ENCODE data around the gene NSRP1. TPM values are rescaled to one million over a fixed set of nuclear protein-coding genes. Genes with fewer than 3 reads are reported as not detected.

The NSRP1 gene
- polyA plus RNA-seq, 1 experiment: 6.9 TPM

DNA sequence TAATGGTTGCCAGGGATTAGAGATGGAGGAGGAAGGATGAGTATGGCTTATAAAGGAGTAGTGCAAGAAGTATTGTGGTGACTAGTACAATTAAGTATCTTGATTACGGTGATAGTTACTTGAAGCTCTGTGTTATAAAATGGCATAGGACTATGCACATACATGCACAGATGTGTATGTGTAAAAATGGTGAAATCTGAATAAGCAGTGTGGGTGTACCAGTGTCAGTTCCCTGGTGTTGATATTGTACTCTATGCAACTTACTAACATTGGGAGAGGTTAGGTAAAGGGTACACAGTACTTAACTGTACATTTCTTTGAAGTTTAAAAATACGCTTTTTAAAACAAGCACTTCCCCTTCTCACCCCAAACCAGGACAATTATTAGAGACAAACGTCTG lies 48.5 kb downstream of the NSRP1 start:
- DNase-seq (ENCODE audit: low read depth): no peak
- TF ChIP-seq, protein P1, sequence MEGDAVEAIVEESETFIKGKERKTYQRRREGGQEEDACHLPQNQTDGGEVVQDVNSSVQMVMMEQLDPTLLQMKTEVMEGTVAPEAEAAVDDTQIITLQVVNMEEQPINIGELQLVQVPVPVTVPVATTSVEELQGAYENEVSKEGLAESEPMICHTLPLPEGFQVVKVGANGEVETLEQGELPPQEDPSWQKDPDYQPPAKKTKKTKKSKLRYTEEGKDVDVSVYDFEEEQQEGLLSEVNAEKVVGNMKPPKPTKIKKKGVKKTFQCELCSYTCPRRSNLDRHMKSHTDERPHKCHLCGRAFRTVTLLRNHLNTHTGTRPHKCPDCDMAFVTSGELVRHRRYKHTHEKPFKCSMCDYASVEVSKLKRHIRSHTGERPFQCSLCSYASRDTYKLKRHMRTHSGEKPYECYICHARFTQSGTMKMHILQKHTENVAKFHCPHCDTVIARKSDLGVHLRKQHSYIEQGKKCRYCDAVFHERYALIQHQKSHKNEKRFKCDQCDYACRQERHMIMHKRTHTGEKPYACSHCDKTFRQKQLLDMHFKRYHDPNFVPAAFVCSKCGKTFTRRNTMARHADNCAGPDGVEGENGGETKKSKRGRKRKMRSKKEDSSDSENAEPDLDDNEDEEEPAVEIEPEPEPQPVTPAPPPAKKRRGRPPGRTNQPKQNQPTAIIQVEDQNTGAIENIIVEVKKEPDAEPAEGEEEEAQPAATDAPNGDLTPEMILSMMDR (IDR thresholded peaks at IDR 0.05; ENCODE audit: insufficient read depth, low read depth, low read length): no peak
- CTCF ChIA-PET: interaction anchor here (2.0 kb wide), 1 partner anchor 61 kb away, joined by 5 read pairs; no protein-coding TSS in a partner anchor
- POLR2A ChIA-PET: no interaction called here
- Histone ChIP-seq H3K27me3 (ENCODE audit: control insufficient read depth, insufficient read depth, low read length) (no peaks in the 10 kb centered on the region), H3K4me3 (ENCODE audit: low read depth, low read length) (no peak overlapping the region), H3K36me3 (ENCODE audit: control insufficient read depth, insufficient read depth, low read length) (no peaks in the 10 kb centered on the region; the same call in 1 of the 2 replicates)

DNA sequence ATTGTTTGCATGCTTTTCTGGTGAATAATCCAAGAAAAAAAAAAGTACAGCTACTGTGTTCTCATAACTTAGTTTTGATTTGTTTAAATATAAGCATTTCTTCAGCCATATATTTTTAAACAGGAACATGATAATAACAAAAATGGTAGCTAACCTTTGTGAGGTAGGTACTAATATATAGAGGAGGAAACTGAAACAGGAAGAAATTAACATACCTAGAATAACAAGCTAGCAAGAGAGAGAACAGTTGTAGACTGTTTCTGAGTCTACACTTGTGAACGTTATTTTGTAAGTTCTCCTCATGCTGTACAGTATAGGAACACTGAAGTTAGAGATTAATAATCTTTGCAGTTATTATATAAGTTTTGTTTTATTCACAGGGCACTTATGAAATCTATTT lies 49.3 kb downstream of the NSRP1 start:
- DNase-seq (ENCODE audit: low read depth): no peak
- TF ChIP-seq, protein P1 (IDR thresholded peaks at IDR 0.05; ENCODE audit: insufficient read depth, low read depth, low read length): no peak
- CTCF ChIA-PET: interaction anchor here (0.7 to 2.0 kb wide), 3 partner anchors 9 to 61 kb away, joined by 3 to 5 read pairs (median 3); no protein-coding TSS in a partner anchor
- POLR2A ChIA-PET: no interaction called here
- Histone ChIP-seq H3K4me3 (ENCODE audit: low read depth, low read length) (no peak overlapping the region), H3K27me3 (ENCODE audit: control insufficient read depth, insufficient read depth, low read length) (no peaks in the 10 kb centered on the region), H3K36me3 (ENCODE audit: control insufficient read depth, insufficient read depth, low read length) (no peaks in the 10 kb centered on the region; the same call in 1 of the 2 replicates)

DNA sequence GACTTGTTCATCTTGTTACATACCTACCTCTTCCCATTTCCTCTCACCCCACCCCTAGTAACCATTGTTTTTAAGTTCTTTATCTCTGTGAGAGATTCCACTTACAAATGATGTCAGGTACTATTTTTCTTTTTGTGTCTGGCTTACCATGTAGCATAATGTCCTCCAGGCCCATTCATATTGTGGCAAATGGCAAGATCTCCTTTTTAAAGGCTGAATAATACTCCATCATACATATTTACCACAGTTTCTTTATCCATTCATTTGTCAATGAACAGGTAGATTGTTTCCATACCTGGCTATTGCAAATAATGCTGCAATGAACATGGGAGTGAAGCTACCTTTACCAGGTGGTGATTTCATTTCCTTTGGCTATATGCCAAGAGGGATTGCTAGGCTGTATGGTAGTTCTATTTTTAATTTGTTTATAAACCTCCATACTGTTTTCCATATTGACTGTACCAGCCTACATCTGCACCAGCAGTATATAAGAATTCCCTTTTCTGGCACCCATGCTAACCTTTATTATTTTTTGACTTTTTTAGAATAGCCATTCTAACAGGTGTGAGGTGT lies 53.9 kb downstream of the NSRP1 start:
- no peak overlapping the region for H3K4me3 ChIP-seq (ENCODE audit: low read depth, low read length)
- ChIA-PET POLR2A (no interaction called here), CTCF (interaction anchor here (2.3 kb wide), 1 partner anchor 46 kb away, joined by 6 read pairs; no protein-coding TSS in a partner anchor)
- H3K36me3 ChIP-seq (ENCODE audit: control insufficient read depth, insufficient read depth, low read length): no peaks in the 10 kb centered on the region; the same call in 1 of the 2 replicates
- no peak for DNase-seq (ENCODE audit: low read depth)
- TF ChIP-seq, protein P1 (IDR thresholded peaks at IDR 0.05; ENCODE audit: insufficient read depth, low read depth, low read length): no peak
- no peaks in the 10 kb centered on the region for H3K27me3 ChIP-seq (ENCODE audit: control insufficient read depth, insufficient read depth, low read length)

DNA sequence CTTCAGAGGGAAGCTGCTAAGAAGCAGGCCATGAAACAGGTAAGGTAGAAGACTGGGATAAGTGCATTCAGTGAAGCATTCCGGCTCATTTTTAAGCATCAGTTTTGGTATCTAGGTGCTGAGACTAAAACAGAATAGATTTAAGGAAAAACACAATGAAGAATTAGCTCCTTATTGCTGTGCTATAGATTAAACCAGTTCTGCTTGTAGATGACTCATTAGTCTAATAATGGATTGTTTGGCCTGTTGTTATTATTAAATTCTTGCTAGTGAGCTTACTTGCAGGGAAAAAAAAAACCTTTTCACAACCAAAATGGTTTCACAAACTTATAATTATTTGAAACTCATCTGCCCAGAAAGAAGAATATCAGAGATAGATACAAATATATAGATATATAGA lies 55.9 kb downstream of the NSRP1 start:
- TF ChIP-seq, protein P1 (IDR thresholded peaks at IDR 0.05; ENCODE audit: insufficient read depth, low read depth, low read length): no peak
- POLR2A ChIA-PET: no interaction called here
- Histone ChIP-seq H3K4me3 (ENCODE audit: low read depth, low read length) (no peak overlapping the region), H3K27me3 (ENCODE audit: control insufficient read depth, insufficient read depth, low read length) (no peaks in the 10 kb centered on the region), H3K36me3 (ENCODE audit: control insufficient read depth, insufficient read depth, low read length) (no peaks in the 10 kb centered on the region; the same call in none of the 2 replicates)
- DNase-seq (ENCODE audit: low read depth): no peak
- CTCF ChIA-PET: interaction anchor here (0.8 kb wide), 1 partner anchor 48 kb away, joined by 3 read pairs; no protein-coding TSS in a partner anchor

DNA sequence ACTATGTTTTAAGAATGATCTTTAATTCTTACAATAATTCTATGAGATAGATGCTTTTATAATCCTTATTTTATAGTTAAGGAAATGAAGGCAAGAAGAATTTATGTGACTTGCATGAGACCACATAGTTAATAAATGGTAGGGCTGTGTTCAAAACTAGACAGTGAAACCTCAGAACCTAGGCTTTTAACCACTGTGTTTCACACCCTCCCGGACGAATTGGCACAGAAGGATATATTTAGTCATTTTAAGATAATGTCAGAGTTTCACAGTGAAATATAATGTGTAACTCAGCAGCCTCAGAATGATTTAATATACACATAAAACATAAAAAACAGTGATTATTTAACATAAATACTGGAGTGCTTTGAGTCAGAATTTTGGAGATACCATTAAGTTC lies 57.0 kb downstream of the NSRP1 start:
- DNase-seq (ENCODE audit: low read depth): no peak
- TF ChIP-seq, protein P1 (IDR thresholded peaks at IDR 0.05; ENCODE audit: insufficient read depth, low read depth, low read length): no peak
- Histone ChIP-seq H3K4me3 (ENCODE audit: low read depth, low read length) (no peak overlapping the region), H3K27me3 (ENCODE audit: control insufficient read depth, insufficient read depth, low read length) (no peaks in the 10 kb centered on the region), H3K36me3 (ENCODE audit: control insufficient read depth, insufficient read depth, low read length) (no peaks in the 10 kb centered on the region; the same call in none of the 2 replicates)
- ChIA-PET POLR2A (no interaction called here), CTCF (interaction anchor here (0.6 kb wide), 1 partner anchor 27 kb away, joined by 3 read pairs; no protein-coding TSS in a partner anchor)

Data from BJ (cell line).